ENCODE results near the gene SNPH.

The SNPH gene

GRCh38 chr20:1287787-1288569 is 21.9 kb downstream of the SNPH start:
- no peak for DNase-seq

- peak; percentile 25 for DNase-seq
These were observed 25.2 kb downstream of the SNPH start for GRCh38 chr20:1291191-1291741.

GRCh38 chr20:1292620-1293019 is 26.5 kb downstream of the SNPH start:
- DNase-seq: no peak

GRCh38 chr20:1293641-1294379 is 27.7 kb downstream of the SNPH start:
- no peak for DNase-seq

GRCh38 chr20:1294497-1294896 is 28.4 kb downstream of the SNPH start:
- DNase-seq: no peak

GRCh38 chr20:1295276-1295930 is 29.3 kb downstream of the SNPH start:
- no peak for DNase-seq

- no peak for DNase-seq
These were observed 30.1 kb downstream of the SNPH start for GRCh38 chr20:1296117-1296610.

GRCh38 chr20:1296922-1297321 is 30.8 kb downstream of the SNPH start:
- peak; percentile 49 for DNase-seq

- no peak for DNase-seq
These were observed 31.4 kb downstream of the SNPH start for GRCh38 chr20:1297486-1297885.

- DNase-seq: no peak
These were observed 32.1 kb downstream of the SNPH start for GRCh38 chr20:1298166-1298565.

GRCh38 chr20:1298888-1299511 is 32.9 kb downstream of the SNPH start:
- no peak for DNase-seq

- peak; percentile 34 for DNase-seq
These were observed 33.4 kb downstream of the SNPH start for GRCh38 chr20:1299522-1299921.

GRCh38 chr20:1300083-1300840 is 34.2 kb downstream of the SNPH start:
- DNase-seq: peak; percentile 11

GRCh38 chr20:1301031-1301529 is 35.0 kb downstream of the SNPH start:
- peak; percentile 48 for DNase-seq

- DNase-seq: peak; percentile 27
These were observed 36.8 kb downstream of the SNPH start for GRCh38 chr20:1302685-1303541.

GRCh38 chr20:1304710-1305515 is 38.8 kb downstream of the SNPH start:
- no peak for DNase-seq

- DNase-seq: no peak
These were observed 39.6 kb downstream of the SNPH start for GRCh38 chr20:1305712-1306111.

- DNase-seq: no peak
These were observed 40.4 kb downstream of the SNPH start for GRCh38 chr20:1306316-1307135.

GRCh38 chr20:1307171-1307570 is 41.1 kb downstream of the SNPH start:
- no peak for DNase-seq

All from NCI-H69 (cell line).